Epithelial cell of proximal tubule (primary cell): Measurements from ENCODE around the gene MAMSTR. TPM values are rescaled to one million over a fixed set of nuclear protein-coding genes. Genes with fewer than 3 reads are reported as not detected.
A peak's percentile ranks its signal among the peaks of the same experiment; 100 is the strongest.

Experiments
- DNase-seq: peaks from one replicate; pipeline ENCODE4 v3.0.0-alpha.2; 2011; ENCODE audit warnings: low read depth
- H3K4me3 ChIP-seq: 2 replicates; pipeline ENCODE4 v1.5.1; 2011; ENCODE audit warnings: low read depth, mild to moderate bottlenecking, low read length
- total RNA-seq: library from RNA; depleted of rRNA; stranded (reverse); fragments of >200 nt; gene quantifications from 2 replicates; pipeline ENCODE4 v1.2.3, GENCODE V29; 2015
- TF ChIP-seq, protein P1 (sequence below): conservative IDR thresholded peaks from 2 replicates; pipeline ENCODE4 v1.5.1; 2012; ENCODE audit warnings: low read depth, mild to moderate bottlenecking, low read length

MAMSTR gene
- total RNA-seq, 1 donor from 2014 or later: 1.5 TPM

DNA sequence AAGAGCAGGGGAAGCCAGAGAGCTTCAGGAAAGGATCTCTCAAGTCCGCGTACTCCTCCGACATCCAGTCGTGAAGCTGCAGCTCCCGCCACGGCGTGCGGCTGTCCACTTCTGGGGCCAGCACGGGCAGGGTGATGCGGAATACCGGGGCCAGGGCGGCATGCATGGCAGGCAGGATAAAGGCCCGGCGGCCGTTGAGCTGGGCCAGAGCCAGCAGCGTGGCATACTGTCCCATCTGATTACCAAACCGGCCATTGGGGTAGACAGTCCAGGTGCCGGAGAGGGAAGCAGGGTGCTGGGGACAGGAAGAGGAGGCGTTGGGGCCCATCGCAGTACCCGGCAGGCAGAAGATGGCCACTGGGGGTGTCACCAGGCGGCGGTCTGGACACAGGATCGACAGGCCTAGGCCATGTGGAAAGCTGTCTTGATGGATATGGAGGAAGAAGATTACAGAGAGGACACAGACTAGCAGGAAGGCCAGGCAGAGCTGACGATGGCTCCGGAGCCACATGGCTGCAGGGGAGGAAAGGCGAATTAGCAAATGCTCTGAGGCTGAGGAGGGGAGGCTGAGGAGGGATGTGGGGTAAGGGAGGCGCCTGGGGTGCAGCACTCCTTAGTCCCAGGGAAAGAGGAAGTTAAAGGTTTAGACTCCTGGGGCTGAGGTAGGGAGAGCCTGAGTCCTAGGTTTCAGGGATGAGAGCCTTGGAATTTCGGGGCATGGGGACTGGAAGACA is 31.4 kb upstream of the MAMSTR start:
- TF ChIP-seq, protein P1, sequence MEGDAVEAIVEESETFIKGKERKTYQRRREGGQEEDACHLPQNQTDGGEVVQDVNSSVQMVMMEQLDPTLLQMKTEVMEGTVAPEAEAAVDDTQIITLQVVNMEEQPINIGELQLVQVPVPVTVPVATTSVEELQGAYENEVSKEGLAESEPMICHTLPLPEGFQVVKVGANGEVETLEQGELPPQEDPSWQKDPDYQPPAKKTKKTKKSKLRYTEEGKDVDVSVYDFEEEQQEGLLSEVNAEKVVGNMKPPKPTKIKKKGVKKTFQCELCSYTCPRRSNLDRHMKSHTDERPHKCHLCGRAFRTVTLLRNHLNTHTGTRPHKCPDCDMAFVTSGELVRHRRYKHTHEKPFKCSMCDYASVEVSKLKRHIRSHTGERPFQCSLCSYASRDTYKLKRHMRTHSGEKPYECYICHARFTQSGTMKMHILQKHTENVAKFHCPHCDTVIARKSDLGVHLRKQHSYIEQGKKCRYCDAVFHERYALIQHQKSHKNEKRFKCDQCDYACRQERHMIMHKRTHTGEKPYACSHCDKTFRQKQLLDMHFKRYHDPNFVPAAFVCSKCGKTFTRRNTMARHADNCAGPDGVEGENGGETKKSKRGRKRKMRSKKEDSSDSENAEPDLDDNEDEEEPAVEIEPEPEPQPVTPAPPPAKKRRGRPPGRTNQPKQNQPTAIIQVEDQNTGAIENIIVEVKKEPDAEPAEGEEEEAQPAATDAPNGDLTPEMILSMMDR: no peak
- no peak for DNase-seq
- H3K4me3 ChIP-seq: no peak overlapping the region

DNA sequence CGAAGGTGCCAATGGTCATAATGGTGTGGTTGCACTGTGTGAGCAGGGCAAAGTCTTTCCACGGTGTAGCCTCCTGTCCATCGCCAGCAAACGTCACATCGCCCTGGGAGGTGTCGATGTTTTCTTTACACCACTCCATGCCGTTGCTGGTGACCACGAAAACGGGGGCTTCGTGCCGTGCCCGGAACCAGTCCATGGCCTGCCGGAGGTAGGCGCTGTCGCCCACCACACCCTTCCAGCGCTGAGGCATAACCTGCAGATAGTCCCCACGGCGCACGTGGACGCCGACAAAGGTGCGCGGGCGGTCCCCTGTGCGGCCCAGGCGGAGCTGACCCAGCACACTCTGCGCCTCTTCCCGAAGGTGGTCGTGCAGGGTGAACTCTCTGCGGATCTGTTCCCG is 30.8 kb upstream of the MAMSTR start:
- no peak overlapping the region for H3K4me3 ChIP-seq
- no peak for DNase-seq
- TF ChIP-seq, protein P1: no peak

DNA sequence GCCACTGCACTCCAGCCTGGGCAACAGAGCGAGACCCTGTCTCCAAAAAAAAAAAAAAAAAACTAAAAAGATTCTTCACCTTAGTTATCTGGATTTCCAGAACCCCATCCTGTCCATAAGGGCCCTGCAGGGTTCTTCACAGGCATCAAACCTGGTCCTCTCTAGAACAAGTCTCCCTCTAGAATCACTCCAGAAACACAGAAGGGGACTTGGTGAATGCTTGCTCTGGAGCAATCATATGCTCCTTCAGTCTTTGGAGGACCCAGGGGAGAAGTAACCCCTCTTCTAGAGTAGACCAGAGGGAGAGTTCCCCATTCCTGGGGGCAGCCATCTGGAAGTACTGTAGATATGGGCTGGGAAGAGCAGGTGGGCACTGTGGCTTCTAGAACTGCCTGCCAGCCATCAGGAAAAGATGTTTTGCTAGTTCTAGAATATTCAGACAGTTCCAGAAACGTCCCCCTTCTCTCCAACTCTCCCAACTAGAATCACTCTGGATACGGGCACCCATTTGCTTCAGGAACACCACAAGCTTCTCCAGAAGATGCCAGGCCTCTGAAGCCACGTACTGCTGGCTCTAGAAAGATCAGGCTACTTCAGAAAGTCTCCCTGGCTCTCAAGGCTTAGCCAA is 30.2 kb upstream of the MAMSTR start:
- TF ChIP-seq, protein P1: no peak
- DNase-seq: no peak

DNA sequence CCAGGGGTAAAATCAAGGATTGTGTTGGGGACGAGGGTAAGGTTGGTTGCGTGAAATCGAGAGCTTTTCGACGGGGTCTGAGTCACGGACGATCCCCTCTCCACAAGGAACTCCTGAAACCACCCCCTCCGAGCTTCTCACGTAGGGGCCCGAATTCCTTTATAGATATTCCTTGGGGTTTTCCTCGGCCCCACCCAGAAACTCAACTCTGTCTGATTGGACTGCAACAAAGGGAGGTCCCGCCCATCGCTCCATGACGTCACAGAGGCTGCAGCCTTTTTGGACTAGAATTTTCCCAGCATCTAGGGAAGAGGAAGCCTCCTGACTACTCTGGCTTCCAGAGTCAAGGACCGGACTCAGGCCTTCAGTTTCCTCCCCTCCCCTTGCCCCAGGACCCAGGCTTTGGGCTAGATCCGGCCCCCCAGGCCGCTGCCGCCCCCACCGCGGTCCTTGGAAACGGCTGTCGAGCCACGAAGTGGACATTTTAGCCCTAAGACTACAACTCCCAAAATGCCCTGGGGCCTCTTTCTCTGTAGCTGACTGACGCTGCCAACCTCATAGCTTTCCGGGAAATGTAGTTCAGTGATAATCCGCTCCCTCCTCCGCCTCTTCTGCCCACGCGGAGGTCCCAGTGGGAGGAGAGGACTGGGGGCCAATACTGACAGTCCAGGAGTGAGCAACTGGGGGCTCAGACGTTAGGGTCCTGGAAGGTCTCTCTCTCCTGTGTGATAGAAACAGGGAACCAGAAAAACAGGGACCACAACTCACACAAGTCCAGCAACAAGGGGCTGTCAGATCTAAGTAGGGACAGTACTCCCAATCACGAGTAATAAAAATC is 27.4 kb upstream of the MAMSTR start, which contains the start of gene IZUMO1:
Gene IZUMO1 (minus strand): TSS at position 172 of the 838 bp plus-strand sequence. CDS start 1,050 bp downstream, outside the sequence.
- DNase-seq: peak; percentile 52
- peak within 1 kb of the TSS; percentile 62 for H3K4me3 ChIP-seq
- TF ChIP-seq, protein P1: no peak

More for the DNA sequence above, 30.2 kb upstream of the MAMSTR start:
- H3K4me3 ChIP-seq: no peak overlapping the region

DNA sequence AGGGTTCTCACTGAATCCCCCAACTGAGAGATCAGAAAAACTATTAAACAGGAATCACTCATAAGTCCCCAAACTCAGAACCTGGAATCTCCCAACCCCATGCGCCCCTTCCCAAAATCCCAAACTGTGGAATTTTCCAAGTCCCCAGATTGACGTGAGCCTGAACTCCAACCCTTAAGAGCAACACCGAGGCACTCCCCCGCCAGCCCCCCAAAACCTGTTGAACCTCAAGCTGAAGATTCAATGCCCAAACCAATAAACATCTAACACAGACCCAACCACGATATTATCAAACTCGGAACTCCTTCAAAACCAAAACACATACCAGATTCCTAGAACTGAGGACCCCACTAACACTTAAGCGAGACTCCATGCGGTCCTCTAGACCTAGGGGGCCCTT is 26.6 kb upstream of the MAMSTR start:
- TF ChIP-seq, protein P1: no peak
- DNase-seq: no peak
- no peak overlapping the region for H3K4me3 ChIP-seq

DNA sequence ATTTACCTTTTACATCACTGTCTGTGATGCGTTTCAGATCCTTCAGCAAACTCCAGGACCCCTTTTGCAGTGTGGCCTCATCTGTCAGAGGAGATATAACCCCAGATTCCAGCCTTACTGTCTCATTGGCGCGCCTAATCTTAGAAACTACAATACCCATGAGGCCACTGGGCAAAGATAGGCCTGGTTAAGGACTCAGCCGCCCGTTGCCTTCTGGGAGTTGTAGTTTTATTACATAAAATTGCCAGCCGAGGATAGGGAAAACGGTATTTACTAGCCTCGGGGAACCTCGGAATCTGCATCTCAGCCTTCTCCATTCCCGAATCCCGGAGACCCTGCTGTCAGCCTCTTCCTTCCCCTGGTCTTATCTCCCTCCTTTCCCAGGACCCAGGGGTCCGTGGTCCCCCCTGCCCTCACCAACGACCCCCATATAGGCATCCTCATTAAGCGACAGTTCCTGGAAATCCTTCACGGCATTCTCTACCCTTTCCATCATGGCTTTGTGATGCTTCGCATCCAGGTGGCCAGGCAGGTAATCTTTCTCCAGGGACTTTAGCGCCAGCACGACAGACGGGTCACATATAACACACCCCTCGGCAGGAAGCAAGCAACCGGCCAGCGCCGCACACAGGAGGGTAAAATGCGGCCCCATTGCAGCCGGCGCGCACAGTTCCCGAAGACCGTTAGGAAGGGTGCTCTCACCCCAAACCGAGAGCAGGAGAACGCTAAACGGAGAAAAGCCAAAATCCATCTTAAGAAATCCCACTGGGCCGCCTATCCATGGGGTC is 25.9 kb upstream of the MAMSTR start:
- no peak overlapping the region for H3K4me3 ChIP-seq
- DNase-seq: no peak
- TF ChIP-seq, protein P1: no peak
